GM21619 (cell line): ENCODE measurements around the gene SDCBP2.

ENCODE experiments used
- ATAC-seq: cut with Tn5 transposase; IDR thresholded peaks from one replicate; pipeline ENCODE4 v1.9.1; 2021; ENCODE audit not compliant: unreplicated experiment

The SDCBP2 gene

DNA sequence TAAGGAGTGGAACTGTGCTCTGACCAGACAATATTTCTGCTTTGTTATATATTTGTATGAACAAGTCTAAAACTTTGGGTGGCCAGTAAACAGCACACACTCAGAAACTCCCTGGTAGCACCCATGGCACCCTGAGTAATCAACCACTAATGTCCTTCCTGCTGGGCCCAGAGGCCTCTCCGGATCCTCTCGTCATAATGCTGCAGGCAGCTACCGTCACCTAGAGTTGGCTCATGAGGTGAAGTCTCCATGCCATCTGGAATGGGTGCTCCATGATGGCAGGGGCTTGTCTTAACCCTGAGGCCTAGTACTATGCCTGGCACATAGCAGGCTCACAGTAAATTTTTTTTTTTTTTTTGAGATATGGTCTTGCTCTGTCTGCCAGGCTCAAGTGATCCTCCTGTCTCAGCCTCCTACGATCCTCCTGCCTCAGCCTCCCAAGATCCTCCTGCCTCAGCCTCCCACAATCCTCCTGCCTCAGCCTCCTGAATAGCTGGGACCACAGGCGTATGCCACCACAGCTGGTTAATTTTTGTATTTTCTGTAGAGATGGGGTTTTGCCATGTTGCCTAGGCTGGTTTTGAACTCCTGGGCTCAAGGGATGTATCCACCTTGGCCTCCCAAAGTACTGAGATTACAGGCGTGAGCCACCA, 3.0 kb upstream of the SDCBP2 start:
- no peak for ATAC-seq

- ATAC-seq = no peak
Observed at GRCh38 chr20:1331101-1331500, 2.2 kb upstream of the SDCBP2 start.

GRCh38 chr20:1330075-1330830, 1.3 kb upstream of the SDCBP2 start:
- no peak for ATAC-seq

- ATAC-seq = no peak
Observed at GRCh38 chr20:1327827-1328679, 886 bp downstream of the SDCBP2 start.

- no peak for ATAC-seq
Observed at GRCh38 chr20:1327241-1327653, 1.7 kb downstream of the SDCBP2 start.

DNA sequence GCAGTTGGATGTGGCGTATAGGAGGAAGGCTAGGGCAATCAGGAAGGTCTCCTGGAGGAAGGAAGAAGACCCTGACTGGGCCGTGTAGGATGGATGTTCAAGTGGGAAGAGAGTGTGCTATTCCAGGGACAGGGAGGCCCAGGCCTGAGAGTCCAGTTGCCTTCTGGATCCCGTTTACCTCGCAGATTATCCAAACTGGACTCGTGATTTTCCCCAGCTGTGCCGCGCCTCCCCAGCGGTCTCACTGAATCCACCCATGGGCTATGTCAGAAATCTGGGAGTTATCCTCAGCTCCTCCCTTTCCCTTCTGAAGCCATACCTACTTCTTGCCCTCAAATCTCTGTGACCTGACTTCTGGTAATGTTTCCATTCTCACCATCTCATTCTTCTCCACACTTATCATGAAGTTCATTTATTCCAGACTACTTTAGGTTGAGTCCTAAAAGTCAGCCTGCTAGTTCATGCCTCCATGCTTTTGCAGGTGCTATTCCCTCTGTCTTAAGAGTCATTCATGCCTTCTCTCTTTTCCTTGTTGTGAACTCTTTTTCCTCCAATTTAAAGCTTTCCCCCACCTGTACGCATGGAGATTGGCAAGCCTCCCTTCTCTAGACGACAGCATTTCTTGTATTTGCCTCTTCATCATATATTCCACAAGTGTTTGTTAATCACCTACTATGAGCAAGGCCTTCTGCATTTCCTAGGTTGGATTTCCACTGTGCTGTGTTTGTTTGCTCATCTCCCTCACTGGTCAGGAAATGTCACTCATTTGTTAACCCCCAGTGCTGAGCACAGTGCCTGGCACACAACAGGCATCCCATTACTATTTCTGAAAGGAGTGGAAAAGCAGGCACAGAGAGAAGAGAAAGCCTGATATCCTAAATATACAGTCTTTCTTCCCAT, 2.7 kb downstream of the SDCBP2 start:
- ATAC-seq = no peak

GRCh38 chr20:1325173-1326030, 3.5 kb downstream of the SDCBP2 start:
- ATAC-seq = peak; percentile 82

DNA sequence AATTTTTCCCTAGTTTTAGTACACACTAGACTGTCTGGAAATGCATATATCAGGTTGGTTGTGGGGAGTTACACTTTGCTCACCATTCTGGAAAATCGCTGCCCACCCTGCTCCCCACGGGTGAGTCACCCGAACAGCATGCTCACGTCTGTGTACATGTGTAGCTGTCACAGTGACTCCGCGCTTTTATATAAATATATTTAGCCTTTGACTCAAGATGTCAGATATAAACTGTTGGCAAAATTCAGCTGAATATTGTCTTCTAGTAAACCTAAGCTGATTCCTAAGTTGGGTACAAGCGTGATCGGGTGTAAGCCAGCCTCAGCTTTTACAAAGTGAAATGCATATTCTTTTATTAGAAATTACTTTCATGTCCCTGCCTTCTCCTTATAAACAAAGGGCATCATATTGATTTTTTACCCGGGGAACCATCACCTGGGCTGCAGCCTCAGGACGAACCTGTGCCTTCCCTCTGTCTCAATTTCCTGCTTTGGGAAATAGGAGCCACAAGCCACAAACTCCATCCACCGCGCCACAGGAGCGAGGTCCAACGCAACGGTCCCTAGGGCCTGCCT, 4.3 kb downstream of the SDCBP2 start:
- no peak for ATAC-seq

GRCh38 chr20:1323830-1324597, 4.9 kb downstream of the SDCBP2 start:
- ATAC-seq = no peak

DNA sequence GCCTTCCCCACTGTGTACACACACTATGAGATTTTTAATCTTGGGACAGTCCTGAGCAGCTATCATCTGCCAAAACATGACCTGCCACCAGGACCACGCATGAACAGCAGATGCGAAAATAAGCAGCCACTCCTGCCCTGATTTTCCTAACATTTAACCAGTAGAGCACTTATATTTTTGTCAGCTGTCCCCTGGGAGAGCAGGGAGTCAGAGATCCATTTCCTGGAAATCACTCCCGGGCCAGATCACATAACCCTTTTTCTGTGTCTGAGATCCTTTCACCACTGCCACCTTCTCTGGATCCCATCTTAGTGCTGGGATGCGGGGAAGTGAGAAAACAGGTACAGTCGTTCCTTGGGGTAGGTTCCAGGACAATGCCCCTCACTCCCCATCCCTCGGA, 5.7 kb downstream of the SDCBP2 start:
- no peak for ATAC-seq

- no peak for ATAC-seq
Observed at GRCh38 chr20:1322511-1323245, 6.3 kb downstream of the SDCBP2 start.

DNA sequence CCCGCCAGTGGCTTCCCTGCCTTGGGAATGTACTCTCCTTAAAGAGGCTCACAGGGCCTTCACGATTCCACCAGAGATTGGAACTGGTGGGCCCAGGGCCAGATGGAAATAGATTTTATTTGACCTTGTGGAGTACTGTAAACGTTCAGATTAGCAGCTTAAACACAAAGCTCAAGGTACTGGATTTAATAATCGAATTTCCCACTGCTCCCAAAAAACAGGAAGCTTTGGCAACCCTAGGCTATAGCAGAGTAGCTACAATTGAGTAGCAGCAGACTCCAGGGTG, 7.3 kb downstream of the SDCBP2 start:
- no peak for ATAC-seq

DNA sequence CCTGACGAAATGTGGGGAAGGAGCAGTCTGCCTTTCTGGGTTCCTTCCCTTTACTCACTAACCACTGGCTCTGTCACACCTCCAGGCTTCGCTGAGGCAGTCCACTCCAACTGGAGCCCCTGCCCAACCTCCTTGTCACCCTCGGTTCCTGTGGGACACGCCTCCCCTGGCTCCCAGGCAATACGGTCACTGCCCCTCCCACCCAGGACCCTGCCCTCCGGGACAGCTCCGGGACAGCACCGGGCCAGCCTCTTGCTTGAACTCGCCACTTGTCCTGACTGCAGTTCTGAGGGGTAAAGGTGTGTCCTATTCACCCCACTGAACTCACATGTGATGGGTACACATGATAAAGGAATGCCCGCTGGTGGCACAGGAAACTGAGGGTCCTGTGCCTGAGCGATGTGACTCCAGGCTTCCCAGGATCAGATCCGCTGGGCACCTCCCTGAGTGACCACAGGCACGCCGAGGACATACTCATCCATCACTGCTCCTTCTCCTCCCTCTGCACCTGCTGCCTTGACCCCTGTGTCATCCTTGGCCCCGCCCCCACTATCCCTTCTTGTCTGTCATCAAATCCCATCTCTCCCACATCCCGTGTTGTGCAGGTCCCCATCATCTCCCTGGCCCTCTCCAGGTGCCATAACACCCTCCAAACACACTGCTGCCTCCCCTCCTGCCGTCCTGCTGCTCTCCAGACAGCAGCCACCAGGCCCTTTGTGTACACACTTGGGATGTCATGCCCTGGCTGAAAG, 7.9 kb downstream of the SDCBP2 start:
- no peak for ATAC-seq

DNA sequence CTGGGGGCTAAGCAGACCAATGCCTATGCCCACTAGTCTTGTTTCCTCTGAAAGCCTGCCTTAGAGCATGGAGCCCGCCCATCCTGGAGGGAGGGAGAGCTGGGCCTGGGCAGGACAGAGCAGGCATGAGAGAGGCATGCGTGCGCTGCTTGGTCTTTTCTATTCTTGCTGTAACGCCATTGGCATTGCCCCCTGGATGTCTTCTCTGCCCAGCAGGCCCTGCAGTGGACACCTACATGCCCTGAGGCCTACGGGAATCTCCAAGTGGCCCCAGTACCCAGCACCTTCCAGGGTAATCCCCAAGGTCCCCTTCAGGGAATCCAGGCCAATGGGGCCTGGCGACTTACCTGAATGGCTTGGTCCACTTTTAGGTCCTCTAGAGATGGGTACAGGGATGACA, 8.9 kb downstream of the SDCBP2 start:
- ATAC-seq = no peak

DNA sequence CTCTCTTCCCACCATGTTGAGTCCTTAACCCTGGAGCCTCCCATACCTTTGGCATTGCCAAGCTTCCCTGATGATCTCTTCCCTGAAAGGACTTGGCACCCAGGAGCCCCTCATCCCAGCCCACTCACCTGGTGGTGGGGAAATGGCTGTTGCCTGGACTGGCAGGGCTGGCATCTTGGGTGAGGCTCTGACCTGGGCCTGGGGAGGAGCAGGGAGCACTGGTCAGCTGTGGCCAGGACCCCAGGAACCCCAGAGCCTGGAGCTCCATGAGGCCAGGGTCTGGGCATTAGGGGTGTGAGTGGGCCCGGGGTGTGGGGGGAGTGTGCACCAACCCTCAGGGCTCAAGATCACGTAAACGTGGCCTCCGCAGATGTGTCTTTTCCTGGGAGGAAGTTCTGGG, 9.5 kb downstream of the SDCBP2 start:
- no peak for ATAC-seq

DNA sequence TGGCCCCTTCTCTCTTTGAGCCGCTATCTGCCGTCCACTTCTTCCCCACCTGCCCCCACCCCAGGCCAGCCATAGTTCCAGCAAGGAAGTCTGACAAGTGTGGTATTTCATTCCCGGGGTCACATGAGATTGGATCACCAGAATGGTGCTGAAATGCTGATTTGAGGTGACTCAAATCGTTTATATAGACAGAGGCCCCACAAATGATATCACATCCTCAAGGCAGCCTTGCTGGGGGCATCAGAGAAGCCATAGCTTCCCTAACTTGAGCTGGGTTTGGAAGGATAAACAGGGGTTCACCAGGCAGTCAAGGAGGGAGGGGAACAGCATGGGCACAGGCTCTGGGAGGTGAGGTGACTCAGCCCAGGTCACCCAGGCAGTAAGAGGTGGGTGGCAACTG, 9.9 kb downstream of the SDCBP2 start:
- ATAC-seq = no peak

GRCh38 chr20:1317545-1318255, 11.2 kb downstream of the SDCBP2 start:
- no peak for ATAC-seq
